BLaER1 treated with 17β-estradiol and CSF1 and Interleukin-3, amounts not matched to agents 10 nM and 100 nM (cell line): Measurements from ENCODE around the gene ARID1B.

ENCODE experiments used
- H3K27ac ChIP-seq, 11 experiments: shearing (Covaris generic); formaldehyde crosslinking; 2 replicates each; pipeline ENCODE4 v1.8.1; 2022
- H3K27me3 ChIP-seq, 11 experiments: shearing (Covaris generic); formaldehyde crosslinking; 2 replicates each; pipeline ENCODE4 v1.8.1; 2022
- H3K36me3 ChIP-seq, 11 experiments: shearing (Covaris generic); formaldehyde crosslinking; 2 replicates each; pipeline ENCODE4 v1.8.1; 2022
- H3K4me1 ChIP-seq, 10 experiments: shearing (Covaris generic); formaldehyde crosslinking; 2 replicates each; pipeline ENCODE4 v1.8.1; 2022
- H3K4me2 ChIP-seq, 11 experiments: shearing (Covaris generic); formaldehyde crosslinking; 2 replicates each; pipeline ENCODE4 v1.8.1; 2022
- H3K4me3 ChIP-seq, 10 experiments: shearing (Covaris generic); formaldehyde crosslinking; 2 replicates each; pipeline ENCODE4 v1.8.1; 2022
- H3K9ac ChIP-seq, 11 experiments: shearing (Covaris generic); formaldehyde crosslinking; 2 replicates each; pipeline ENCODE4 v1.8.1; 2022
- H3K9me3 ChIP-seq, 11 experiments: shearing (Covaris generic); formaldehyde crosslinking; replicated peaks in 1 of 11; 2 replicates each; pipeline ENCODE4 v1.8.1; 2022
- H4K20me1 ChIP-seq, 11 experiments: shearing (Covaris generic); formaldehyde crosslinking; 2 replicates each; pipeline ENCODE4 v1.8.1; 2022
- Cebpa-rat ChIP-seq, 11 experiments: shearing (Covaris generic); IDR thresholded peaks; 2 replicates each; pipeline ENCODE4 v1.8.1; 2022

Gene ARID1B

GRCh38 chr6:156808287-156808686 lies 31.1 kb downstream of the ARID1B start:
- no peak for TF ChIP-seq Cebpa-rat (IDR thresholded peaks at IDR 0.05)
- no peak overlapping the region; a peak in 1 of 22 replicates for H3K9ac ChIP-seq

GRCh38 chr6:156809034-156809433 lies 31.9 kb downstream of the ARID1B start:
- Histone ChIP-seq H3K27ac (peak overlapping the region in 1 of 11 experiments; percentile 4; a peak in 1 of 22 replicates), H3K27me3 (no peaks in the 10 kb centered on the region), H3K4me1 (peaks cover 12 to 41% (median 21%) of the 10 kb centered on the region in 10 experiments), H3K4me3 (no peak overlapping the region), H3K9ac (no peak overlapping the region), H3K36me3 (peaks cover 7 to 52% (median 27%) of the 10 kb centered on the region in 11 experiments; a peak in 18 of 22 replicates), H3K9me3 (peaks cover 0 to 16% (median 11%) of the 10 kb centered on the region in 11 experiments; a peak in 18 of 22 replicates), H3K4me2 (peak overlapping the region in 4 of 11 experiments; percentile 3 to 64 (median 39); a peak in 7 of 22 replicates), H4K20me1 (peaks cover 59 to 100% (median 97%) of the 10 kb centered on the region in 11 experiments)
- TF ChIP-seq Cebpa-rat (IDR thresholded peaks at IDR 0.05): no peak

More at GRCh38 chr6:156808287-156808686, 31.1 kb downstream of the ARID1B start:
- Histone ChIP-seq H3K4me2 (peak overlapping the region in 7 of 11 experiments; percentile 1 to 64 (median 24); a peak in 5 of 22 replicates), H3K4me3 (no peak overlapping the region), H3K36me3 (peaks cover 9 to 44% (median 23%) of the 10 kb centered on the region in 11 experiments; a peak in 17 of 22 replicates), H3K9me3 (peaks cover 0 to 21% (median 13%) of the 10 kb centered on the region in 11 experiments; a peak in 18 of 22 replicates), H4K20me1 (peaks cover 58 to 100% (median 96%) of the 10 kb centered on the region in 11 experiments), H3K27ac (no peak overlapping the region), H3K4me1 (peaks cover 12 to 41% (median 21%) of the 10 kb centered on the region in 10 experiments), H3K27me3 (no peaks in the 10 kb centered on the region)

- Histone ChIP-seq H3K36me3 (peaks cover 5 to 57% (median 33%) of the 10 kb centered on the region in 11 experiments; a peak in 18 of 22 replicates), H3K4me2 (peak overlapping the region in 4 of 11 experiments; percentile 3 to 64 (median 39); a peak in 7 of 22 replicates), H4K20me1 (peaks cover 65 to 100% (median 97%) of the 10 kb centered on the region in 11 experiments), H3K9me3 (peaks cover 0 to 16% (median 10%) of the 10 kb centered on the region in 11 experiments; a peak in 18 of 22 replicates), H3K4me1 (peaks cover 12 to 41% (median 21%) of the 10 kb centered on the region in 10 experiments), H3K27me3 (no peaks in the 10 kb centered on the region), H3K9ac (no peak overlapping the region), H3K4me3 (no peak overlapping the region), H3K27ac (no peak overlapping the region; a peak in 1 of 22 replicates)
- TF ChIP-seq Cebpa-rat (IDR thresholded peaks at IDR 0.05): no peak
Observed at GRCh38 chr6:156809446-156810178, 32.4 kb downstream of the ARID1B start.

DNA sequence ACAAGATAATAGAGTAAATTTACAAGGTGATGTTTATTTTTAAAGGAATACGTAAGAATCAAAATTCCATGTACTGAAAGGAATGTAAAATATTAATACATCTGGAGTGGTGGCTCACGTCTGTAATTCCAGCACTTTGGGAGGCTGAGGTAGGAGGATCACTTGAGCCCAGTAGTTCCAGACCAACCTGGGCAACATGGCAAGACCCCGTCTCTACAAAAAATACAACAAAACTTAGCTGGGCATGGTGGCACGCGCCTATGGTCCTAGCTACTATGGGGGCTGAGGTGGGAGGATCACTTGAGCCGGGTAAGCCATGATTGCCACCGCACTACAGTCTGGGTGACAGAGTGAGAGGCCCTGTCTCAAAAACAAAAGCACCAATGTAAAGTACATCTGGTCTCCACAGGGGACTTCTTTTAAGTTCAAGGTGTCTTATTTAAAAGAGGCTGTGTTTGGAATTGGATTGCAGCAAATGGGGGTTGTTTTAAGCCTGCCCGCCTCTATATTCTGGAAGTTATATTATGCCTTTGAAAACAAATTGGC lies 36.9 kb downstream of the ARID1B start:
- no peak overlapping the region for H3K4me2 ChIP-seq

GRCh38 chr6:156816505-156816904 lies 39.3 kb downstream of the ARID1B start:
- Histone ChIP-seq H3K4me1 (peaks cover 10 to 30% (median 19%) of the 10 kb centered on the region in 10 experiments; a peak in 18 of 20 replicates), H3K36me3 (peaks cover 0 to 28% (median 12%) of the 10 kb centered on the region in 11 experiments; a peak in 17 of 22 replicates), H3K9ac (no peak overlapping the region), H3K27me3 (no peaks in the 10 kb centered on the region), H3K9me3 (no peaks in the 10 kb centered on the region), H3K4me3 (no peak overlapping the region), H3K4me2 (peak overlapping the region in 9 of 11 experiments; percentile 6 to 43 (median 18); a peak in 8 of 22 replicates), H3K27ac (no peak overlapping the region), H4K20me1 (peaks cover 57 to 100% (median 98%) of the 10 kb centered on the region in 11 experiments)
- TF ChIP-seq Cebpa-rat (IDR thresholded peaks at IDR 0.05): no peak

More for the DNA sequence above, 36.9 kb downstream of the ARID1B start:
- peaks cover 54 to 100% (median 97%) of the 10 kb centered on the region in 11 experiments for H4K20me1 ChIP-seq
- peaks cover 0 to 16% (median 10%) of the 10 kb centered on the region in 11 experiments; a peak in 18 of 22 replicates for H3K9me3 ChIP-seq
- no peak for TF ChIP-seq Cebpa-rat (IDR thresholded peaks at IDR 0.05)
- no peak overlapping the region for H3K27ac ChIP-seq
- peaks cover 5 to 37% (median 25%) of the 10 kb centered on the region in 11 experiments; a peak in 18 of 22 replicates for H3K36me3 ChIP-seq
- H3K27me3 ChIP-seq: no peaks in the 10 kb centered on the region
- no peak overlapping the region for H3K9ac ChIP-seq
- peaks cover 11 to 39% (median 20%) of the 10 kb centered on the region in 10 experiments; a peak in 19 of 20 replicates for H3K4me1 ChIP-seq
- no peak overlapping the region for H3K4me3 ChIP-seq

DNA sequence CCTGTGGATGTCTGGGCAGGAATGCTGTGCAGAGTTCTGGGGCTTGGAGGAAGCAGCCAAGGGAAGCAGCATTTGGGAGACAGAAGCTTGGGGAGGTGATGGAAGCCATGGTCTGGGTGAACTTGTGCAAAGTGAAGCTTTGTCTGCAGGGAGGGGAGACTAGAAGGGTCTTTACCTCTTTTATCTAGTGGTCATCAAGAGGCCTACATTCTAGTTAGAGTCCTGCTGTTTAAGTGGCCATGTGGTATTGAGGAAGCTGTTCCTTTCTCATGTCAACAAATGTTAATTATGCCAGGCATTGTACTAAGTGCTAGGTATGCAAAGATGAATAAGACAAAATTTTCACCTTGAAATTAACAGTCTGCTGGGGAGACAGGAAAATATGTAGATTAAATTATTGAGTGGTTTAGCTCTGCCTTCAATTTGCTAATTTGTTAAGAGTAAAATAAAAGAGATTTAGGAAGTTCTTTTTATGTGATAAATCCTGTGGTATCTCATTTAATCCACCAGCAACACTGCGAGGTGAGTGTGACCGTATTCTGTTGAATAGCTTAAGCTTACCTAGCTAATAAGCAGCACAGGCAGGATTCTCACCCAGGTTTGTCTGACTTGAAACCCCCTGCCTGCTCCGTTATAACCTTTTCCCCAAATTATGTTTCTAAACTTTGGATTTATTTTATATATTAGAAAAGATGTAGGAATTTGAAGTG lies 43.1 kb downstream of the ARID1B start:
- Histone ChIP-seq H3K9me3 (no peaks in the 10 kb centered on the region), H3K27ac (no peak overlapping the region), H3K9ac (no peak overlapping the region), H4K20me1 (peaks cover 69 to 100% (median 100%) of the 10 kb centered on the region in 11 experiments), H3K4me2 (peak overlapping the region in 1 of 11 experiments; percentile 5; a peak in 1 of 22 replicates), H3K4me3 (no peak overlapping the region), H3K4me1 (peaks cover 19 to 44% (median 32%) of the 10 kb centered on the region in 10 experiments; a peak in 19 of 20 replicates), H3K36me3 (peaks cover 9 to 30% (median 13%) of the 10 kb centered on the region in 11 experiments; a peak in 17 of 22 replicates), H3K27me3 (no peaks in the 10 kb centered on the region)
- TF ChIP-seq Cebpa-rat (IDR thresholded peaks at IDR 0.05): no peak

- Histone ChIP-seq H4K20me1 (peaks cover 78 to 100% (median 100%) of the 10 kb centered on the region in 11 experiments), H3K4me2 (no peak overlapping the region), H3K4me1 (peaks cover 10 to 46% (median 26%) of the 10 kb centered on the region in 10 experiments; a peak in 19 of 20 replicates), H3K9ac (no peak overlapping the region), H3K27me3 (no peaks in the 10 kb centered on the region), H3K4me3 (no peak overlapping the region), H3K36me3 (peaks cover 9 to 38% (median 19%) of the 10 kb centered on the region in 11 experiments; a peak in 20 of 22 replicates), H3K27ac (no peak overlapping the region), H3K9me3 (no peaks in the 10 kb centered on the region)
- no peak for TF ChIP-seq Cebpa-rat (IDR thresholded peaks at IDR 0.05)
Observed at GRCh38 chr6:156821707-156822106, 44.5 kb downstream of the ARID1B start.

- Histone ChIP-seq H3K9ac (no peak overlapping the region), H3K4me2 (peak overlapping the region in 3 of 11 experiments; percentile 2 to 17 (median 17); a peak in 3 of 22 replicates), H3K4me3 (no peak overlapping the region), H3K27ac (no peak overlapping the region), H3K9me3 (no peaks in the 10 kb centered on the region), H4K20me1 (peaks cover 78 to 100% (median 100%) of the 10 kb centered on the region in 11 experiments), H3K4me1 (peaks cover 12 to 48% (median 26%) of the 10 kb centered on the region in 10 experiments; a peak in 16 of 20 replicates), H3K36me3 (peaks cover 10 to 49% (median 24%) of the 10 kb centered on the region in 11 experiments; a peak in 21 of 22 replicates), H3K27me3 (no peaks in the 10 kb centered on the region)
- TF ChIP-seq Cebpa-rat (IDR thresholded peaks at IDR 0.05): no peak
Observed at GRCh38 chr6:156822747-156823206, 45.6 kb downstream of the ARID1B start.
